ENCODE measurements around the gene CHFR. TPM values are rescaled to one million over a fixed set of nuclear protein-coding genes. Genes with fewer than 3 reads are reported as not detected.

The CHFR gene
- total and polyA plus RNA-seq, 9 of the 15 experiments (the other 6 are each of a cell fraction or from before 2014, with no cell fraction given) = 0.61 to 33.9 (median 19.3) TPM

DNA sequence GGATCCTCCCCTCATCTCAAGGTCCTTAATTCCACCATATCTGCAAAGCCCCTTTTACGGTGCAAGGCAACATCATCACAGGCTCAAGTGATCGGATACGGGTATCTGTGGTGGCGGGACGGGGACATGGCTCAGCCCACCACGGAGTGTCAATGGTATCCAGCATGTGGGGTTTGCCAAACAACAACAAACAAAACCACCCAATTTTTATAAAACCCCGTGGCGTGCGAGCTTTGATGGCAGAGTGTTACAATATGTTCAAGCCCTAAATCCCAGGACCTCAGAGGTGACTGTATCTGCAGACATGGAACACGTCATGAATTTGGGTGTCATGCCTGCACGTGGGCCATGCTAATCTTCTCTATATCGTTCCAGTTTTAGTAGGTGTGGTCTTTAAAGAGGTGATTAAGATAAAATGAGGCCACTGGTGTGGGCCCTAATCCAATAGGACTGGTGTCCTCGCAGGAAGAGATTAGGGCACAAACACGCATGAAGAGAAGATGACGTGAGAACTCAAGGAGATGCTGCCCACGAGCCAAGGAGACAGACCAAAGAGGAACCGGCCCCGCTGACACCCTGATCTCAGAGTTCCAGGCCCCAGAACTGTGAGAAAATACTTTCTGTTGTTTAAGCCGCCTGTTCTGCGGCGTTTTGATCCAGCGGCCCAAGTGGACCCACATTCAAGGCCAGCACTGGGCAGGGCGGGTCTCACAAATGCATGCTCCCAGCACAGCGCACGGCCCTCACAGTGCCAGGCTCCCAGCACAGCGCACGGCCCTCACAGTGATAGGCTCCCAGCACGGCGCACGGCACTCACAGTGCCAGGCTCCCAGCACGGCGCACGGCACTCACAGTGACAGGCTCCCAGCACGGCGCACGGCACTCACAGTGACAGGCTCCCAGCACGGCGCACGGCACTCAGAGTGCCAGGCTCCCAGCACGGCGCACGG is 52.1 kb downstream of the CHFR start (continued):
- no peak for TF ChIP-seq SREBF1 (IDR thresholded peaks at IDR 0.05; ENCODE audit: borderline replicate concordance, low read depth, low read length)
- peak; percentile 59 for TF ChIP-seq CREM (IDR thresholded peaks at IDR 0.05; ENCODE audit: low read depth)
- TF ChIP-seq E2F3 (CRISPR knock-in tag; IDR thresholded peaks at IDR 0.05) = no peak
- no peak; the same call in 1 of the 2 replicates for TF ChIP-seq TCF3 (CRISPR knock-in tag; IDR thresholded peaks at IDR 0.05)
- TF ChIP-seq, protein P1, sequence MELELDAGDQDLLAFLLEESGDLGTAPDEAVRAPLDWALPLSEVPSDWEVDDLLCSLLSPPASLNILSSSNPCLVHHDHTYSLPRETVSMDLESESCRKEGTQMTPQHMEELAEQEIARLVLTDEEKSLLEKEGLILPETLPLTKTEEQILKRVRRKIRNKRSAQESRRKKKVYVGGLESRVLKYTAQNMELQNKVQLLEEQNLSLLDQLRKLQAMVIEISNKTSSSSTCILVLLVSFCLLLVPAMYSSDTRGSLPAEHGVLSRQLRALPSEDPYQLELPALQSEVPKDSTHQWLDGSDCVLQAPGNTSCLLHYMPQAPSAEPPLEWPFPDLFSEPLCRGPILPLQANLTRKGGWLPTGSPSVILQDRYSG (tag; conservative IDR thresholded peaks at IDR 0.05; ENCODE audit: low read depth) = no peak
- no peak for TF ChIP-seq NELFE (IDR thresholded peaks at IDR 0.05; ENCODE audit: insufficient read depth, insufficient read length)
- no peak for TF ChIP-seq SMARCA5 (IDR thresholded peaks at IDR 0.05)
- TF ChIP-seq SMAD4 (CRISPR knock-in tag; conservative IDR thresholded peaks at IDR 0.05) = no peak
- TF ChIP-seq, protein P2, sequence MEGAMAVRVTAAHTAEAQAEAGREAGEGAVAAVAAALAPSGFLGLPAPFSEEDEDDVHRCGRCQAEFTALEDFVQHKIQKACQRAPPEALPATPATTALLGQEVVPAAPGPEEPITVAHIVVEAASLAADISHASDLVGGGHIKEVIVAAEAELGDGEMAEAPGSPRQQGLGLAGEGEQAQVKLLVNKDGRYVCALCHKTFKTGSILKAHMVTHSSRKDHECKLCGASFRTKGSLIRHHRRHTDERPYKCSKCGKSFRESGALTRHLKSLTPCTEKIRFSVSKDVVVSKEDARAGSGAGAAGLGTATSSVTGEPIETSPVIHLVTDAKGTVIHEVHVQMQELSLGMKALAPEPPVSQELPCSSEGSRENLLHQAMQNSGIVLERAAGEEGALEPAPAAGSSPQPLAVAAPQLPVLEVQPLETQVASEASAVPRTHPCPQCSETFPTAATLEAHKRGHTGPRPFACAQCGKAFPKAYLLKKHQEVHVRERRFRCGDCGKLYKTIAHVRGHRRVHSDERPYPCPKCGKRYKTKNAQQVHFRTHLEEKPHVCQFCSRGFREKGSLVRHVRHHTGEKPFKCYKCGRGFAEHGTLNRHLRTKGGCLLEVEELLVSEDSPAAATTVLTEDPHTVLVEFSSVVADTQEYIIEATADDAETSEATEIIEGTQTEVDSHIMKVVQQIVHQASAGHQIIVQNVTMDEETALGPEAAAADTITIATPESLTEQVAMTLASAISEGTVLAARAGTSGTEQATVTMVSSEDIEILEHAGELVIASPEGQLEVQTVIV (CRISPR knock-in tag; IDR thresholded peaks at IDR 0.05; ENCODE audit: borderline replicate concordance) = no peak
- TF ChIP-seq GATAD2A (IDR thresholded peaks at IDR 0.05) = no peak
- TF ChIP-seq NFIX (CRISPR knock-in tag; IDR thresholded peaks at IDR 0.05; ENCODE audit: low read depth) = no peak
- TF ChIP-seq, protein P3, sequence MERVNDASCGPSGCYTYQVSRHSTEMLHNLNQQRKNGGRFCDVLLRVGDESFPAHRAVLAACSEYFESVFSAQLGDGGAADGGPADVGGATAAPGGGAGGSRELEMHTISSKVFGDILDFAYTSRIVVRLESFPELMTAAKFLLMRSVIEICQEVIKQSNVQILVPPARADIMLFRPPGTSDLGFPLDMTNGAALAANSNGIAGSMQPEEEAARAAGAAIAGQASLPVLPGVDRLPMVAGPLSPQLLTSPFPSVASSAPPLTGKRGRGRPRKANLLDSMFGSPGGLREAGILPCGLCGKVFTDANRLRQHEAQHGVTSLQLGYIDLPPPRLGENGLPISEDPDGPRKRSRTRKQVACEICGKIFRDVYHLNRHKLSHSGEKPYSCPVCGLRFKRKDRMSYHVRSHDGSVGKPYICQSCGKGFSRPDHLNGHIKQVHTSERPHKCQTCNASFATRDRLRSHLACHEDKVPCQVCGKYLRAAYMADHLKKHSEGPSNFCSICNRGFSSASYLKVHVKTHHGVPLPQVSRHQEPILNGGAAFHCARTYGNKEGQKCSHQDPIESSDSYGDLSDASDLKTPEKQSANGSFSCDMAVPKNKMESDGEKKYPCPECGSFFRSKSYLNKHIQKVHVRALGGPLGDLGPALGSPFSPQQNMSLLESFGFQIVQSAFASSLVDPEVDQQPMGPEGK (CRISPR knock-in tag; IDR thresholded peaks at IDR 0.05; ENCODE audit: borderline replicate concordance) = no peak
- TF ChIP-seq, protein P4, sequence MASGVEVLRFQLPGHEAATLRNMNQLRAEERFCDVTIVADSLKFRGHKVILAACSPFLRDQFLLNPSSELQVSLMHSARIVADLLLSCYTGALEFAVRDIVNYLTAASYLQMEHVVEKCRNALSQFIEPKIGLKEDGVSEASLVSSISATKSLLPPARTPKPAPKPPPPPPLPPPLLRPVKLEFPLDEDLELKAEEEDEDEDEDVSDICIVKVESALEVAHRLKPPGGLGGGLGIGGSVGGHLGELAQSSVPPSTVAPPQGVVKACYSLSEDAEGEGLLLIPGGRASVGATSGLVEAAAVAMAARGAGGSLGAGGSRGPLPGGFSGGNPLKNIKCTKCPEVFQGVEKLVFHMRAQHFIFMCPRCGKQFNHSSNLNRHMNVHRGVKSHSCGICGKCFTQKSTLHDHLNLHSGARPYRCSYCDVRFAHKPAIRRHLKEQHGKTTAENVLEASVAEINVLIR (CRISPR knock-in tag; IDR thresholded peaks at IDR 0.05) = 0 out of 2 replicates have a peak, but pooled peaks have one; percentile 14
- TF ChIP-seq, protein P5, sequence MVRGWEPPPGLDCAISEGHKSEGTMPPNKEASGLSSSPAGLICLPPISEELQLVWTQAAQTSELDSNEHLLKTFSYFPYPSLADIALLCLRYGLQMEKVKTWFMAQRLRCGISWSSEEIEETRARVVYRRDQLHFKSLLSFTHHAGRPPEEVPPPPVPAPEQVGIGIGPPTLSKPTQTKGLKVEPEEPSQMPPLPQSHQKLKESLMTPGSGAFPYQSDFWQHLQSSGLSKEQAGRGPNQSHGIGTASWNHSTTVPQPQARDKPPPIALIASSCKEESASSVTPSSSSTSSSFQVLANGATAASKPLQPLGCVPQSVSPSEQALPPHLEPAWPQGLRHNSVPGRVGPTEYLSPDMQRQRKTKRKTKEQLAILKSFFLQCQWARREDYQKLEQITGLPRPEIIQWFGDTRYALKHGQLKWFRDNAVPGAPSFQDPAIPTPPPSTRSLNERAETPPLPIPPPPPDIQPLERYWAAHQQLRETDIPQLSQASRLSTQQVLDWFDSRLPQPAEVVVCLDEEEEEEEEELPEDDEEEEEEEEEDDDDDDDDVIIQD (CRISPR knock-in tag; IDR thresholded peaks at IDR 0.05) = no peak
- TF ChIP-seq BRD9 (IDR thresholded peaks at IDR 0.05; ENCODE audit: low read depth, partially characterized antibody) = no peak
- no peak for TF ChIP-seq ZNF143 (CRISPR knock-in tag; IDR thresholded peaks at IDR 0.05)

Data from K562 (cell line).